HG03097 (cell line): ENCODE measurements around the gene NBEA.

Experiments used
- ATAC-seq: cut with Tn5 transposase; IDR thresholded peaks from one replicate; pipeline ENCODE4 v1.9.1; 2021; ENCODE audit not compliant: unreplicated experiment, low FRiP score

The NBEA gene

GRCh38 chr13:35557475-35557874, 615.4 kb downstream of the NBEA start:
- no peak for ATAC-seq

- no peak for ATAC-seq
These were observed 619.5 kb downstream of the NBEA start for GRCh38 chr13:35561540-35561939.

DNA sequence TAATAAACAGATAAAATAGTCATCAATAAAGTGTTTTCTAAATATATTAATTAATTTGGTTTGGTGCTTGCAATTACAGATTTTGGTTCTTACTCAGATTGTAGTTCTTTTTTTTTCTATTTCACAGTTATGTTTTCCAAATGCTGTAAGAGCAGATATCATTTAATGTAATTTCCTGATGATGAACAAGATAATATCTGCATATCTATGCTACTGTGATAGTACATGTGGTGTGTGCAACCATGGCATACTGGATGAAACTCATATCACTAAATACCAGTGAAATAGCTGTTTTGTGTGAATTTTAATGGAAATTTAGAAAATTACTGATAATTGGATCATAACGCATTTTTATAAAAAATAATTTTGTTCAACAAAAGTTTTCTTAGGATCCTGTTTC, 623.2 kb downstream of the NBEA start:
- no peak for ATAC-seq

DNA sequence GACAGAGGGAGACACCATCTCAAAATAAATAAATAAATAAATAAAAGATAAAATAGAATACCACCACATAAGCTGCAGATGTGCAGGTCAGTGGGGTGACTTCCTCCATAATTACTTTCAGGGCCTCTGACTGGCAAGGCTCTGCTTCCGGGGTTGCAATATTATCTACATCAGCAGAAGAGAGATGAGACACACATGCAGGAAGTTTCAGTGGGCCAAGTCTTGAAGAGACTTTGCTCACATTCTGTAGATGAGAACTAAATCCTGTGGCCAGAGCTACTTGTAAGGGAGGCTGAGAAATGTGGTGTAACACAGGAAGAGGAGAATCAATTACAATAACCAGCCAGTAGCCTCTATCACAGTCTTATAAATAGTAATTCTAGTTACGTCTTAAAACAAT, 624.3 kb downstream of the NBEA start:
- ATAC-seq, result no peak

GRCh38 chr13:35567406-35567980, 625.4 kb downstream of the NBEA start:
- no peak for ATAC-seq

GRCh38 chr13:35573639-35574038, 631.6 kb downstream of the NBEA start:
- ATAC-seq, result no peak

GRCh38 chr13:35592457-35592856, 650.4 kb downstream of the NBEA start:
- no peak for ATAC-seq

- no peak for ATAC-seq
These were observed 651.6 kb downstream of the NBEA start for GRCh38 chr13:35593651-35594050.

DNA sequence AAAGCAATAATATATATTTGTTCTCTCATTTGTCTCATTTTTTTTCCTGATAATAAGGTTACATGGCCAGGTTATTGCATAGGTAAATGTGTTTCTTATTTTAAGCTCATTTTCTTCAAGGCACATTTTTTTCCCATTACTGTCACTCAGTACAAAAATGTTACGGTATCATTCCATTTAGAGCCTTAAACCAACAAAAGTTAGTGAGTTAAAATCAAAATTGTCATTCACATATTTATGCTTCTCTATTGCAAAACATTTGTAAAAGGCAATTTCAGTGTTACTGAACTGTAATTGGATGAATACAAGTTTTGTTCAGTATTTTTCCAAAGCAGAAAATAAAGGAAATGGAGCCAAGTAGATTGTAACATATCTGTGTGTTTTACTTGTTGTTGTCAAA, 652.0 kb downstream of the NBEA start:
- no peak for ATAC-seq

DNA sequence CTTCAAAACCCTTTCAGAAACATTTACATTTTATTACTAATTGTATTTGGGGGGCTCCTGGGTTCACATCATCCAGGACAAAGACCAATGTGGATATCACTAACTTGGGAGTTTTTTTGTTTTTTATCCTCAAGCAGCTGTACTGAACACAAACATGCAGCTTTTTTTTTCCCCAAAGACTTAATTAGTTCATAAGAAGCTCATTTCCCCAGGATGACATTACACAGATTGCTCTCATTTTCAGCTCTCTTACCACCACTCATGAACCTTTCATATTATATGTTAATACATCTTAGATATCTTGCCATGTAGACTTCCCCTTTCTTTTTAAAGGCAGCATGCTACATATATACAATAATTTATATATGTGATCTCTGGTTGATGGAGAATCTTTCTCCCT, 653.1 kb downstream of the NBEA start:
- ATAC-seq, result no peak

- ATAC-seq, result no peak
These were observed 654.4 kb downstream of the NBEA start for GRCh38 chr13:35596321-35597030.

DNA sequence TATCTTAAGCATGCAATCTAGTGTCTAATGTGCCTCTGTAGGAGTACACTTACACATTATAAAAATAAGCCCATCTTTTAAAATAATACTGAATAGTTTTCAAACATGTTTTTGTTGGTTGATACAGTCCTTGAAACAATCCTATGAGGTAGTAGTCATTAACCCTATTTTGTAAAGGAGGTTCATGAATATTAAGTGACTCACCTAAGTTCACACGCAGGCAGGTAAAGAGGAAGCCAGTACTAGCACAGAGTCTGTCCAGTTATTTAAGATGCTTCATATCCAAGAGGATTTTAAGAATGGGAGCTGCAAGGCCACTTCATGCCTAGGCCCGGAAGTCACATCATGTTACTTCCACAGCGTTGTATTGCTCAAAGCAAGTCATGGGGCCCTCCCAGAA, 655.4 kb downstream of the NBEA start:
- ATAC-seq, result no peak

DNA sequence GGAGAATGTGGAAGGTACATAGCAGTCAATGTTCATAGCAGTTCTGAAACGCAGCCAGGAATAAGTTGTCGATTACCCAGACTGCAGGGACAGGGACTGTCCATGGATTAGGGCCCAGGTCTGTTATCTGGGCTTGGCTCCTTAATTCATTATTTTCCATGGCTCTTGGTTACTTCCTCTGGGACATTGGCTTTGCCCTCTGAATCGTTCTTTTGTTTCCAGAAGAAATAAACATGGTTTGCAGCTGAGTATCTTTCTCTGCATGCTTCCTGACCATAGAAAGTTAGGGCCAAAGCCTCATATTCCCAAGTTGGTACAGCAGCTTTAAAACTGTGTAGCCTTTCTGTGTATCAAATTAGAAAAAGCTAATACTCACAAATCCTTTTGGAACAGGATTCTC, 656.2 kb downstream of the NBEA start:
- ATAC-seq, result no peak

DNA sequence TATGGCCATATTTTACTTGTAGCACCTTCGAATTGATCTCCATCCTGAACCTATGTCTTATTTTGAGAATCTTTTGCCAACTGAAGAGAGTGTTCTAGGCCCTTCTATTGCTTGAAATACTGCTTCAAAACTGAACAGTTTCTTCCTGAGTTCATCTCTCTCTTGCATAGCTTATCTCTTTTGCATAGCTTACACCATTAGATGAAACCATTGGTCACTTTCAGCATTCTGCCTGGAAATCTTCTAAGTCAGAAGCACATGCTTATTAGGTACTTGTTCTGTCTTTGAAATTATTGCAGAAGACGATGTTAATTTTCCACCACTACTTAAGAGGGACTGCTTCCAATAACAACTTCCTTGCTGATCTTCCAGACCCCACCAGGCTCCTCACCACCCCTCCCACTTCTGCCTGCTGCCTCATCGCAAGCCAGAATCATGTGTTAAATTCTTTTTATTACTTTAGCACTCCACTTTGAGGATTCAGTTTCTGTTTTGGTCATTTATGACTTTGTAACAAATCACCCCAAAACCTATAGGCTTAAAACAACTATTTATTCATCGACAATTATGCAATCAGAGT, 656.8 kb downstream of the NBEA start:
- ATAC-seq, result no peak

GRCh38 chr13:35599384-35599783, 657.3 kb downstream of the NBEA start:
- no peak for ATAC-seq

DNA sequence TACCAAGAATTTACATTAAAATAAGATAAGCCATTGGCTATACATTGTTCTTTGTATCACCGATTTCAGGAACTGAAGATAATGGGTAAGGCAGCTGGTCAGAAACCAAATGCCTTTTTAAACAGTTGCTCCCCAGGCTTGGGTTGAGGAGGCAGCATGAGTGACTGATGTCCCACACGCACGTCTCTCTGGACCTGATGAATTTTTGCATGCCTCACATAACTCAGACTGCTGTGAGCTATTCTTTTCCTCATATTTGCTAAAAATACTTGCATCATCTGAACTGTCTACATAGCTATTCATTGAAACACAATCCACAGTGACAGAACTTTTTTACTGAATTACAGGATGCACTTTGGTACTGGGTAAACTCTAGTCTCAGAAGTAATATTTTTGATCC, 658.1 kb downstream of the NBEA start:
- ATAC-seq, result no peak

- ATAC-seq, result no peak
These were observed 661.7 kb downstream of the NBEA start for GRCh38 chr13:35603593-35604285.

- no peak for ATAC-seq
These were observed 672.6 kb downstream of the NBEA start for GRCh38 chr13:35614666-35615065.

GRCh38 chr13:35617420-35617819, 675.4 kb downstream of the NBEA start:
- ATAC-seq, result no peak

DNA sequence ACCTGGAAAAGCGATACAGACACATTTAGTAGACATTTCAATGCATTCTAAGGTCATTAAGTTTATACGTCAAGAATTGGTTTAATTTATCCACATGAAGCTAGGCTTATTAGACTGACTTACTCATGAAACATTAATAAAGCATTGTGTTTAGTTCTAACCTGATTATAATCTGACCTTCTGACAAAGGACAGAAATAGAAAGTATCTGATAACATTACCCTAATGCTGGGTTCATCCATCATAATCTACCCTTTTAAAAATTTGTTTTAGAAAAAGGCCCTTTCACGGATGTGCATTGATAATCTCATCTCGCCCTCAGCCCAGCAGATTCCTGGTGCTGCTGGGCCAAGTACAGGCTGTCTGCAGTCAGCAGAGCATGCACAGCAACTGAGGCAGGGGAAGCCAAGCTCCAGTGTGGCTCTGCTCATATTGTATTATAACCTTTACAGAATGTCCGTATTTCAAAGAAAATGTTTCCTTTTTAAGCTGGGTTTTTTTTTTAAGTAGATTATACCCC, 676.6 kb downstream of the NBEA start:
- ATAC-seq, result no peak

DNA sequence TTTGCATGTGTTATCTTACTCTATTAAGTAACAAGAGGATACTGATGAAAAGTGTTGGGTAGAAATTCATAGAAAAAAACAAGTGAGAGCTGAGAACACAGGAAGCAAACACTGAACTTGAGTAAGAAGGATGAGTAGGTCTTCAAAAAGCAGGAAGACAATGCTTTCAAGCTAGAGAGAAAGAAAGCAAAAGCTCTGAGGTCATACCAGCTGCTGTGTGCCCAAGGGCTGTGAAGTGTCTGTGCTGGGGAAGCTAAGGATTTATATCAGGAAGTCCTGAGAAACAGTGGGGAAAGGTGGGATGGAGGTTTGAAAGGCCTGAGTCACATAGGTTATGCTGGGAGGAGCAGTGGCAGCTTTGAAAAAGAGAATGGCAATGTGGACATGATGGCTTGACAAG, 679.9 kb downstream of the NBEA start:
- ATAC-seq, result no peak
